Inflammatory macrophage (primary cell): Measurements from ENCODE around the gene FAM47B.

ENCODE experiments used
- DNase-seq, 2 donors: peaks; one replicate each; pipeline ENCODE4 v3.0.0-alpha.2; 2020 to 2022
- total RNA-seq, 18 experiments: gene quantifications; one replicate each; lab custom pipeline; 2026; ENCODE audit warnings: mixed read lengths in 6 of 18, inconsistent platforms in 2 of 18; lab: John Stamatoyannopoulos, UW

Gene FAM47B
- total RNA-seq = 0 to 0.03 (median 0) reads per million in 18 experiments

DNA sequence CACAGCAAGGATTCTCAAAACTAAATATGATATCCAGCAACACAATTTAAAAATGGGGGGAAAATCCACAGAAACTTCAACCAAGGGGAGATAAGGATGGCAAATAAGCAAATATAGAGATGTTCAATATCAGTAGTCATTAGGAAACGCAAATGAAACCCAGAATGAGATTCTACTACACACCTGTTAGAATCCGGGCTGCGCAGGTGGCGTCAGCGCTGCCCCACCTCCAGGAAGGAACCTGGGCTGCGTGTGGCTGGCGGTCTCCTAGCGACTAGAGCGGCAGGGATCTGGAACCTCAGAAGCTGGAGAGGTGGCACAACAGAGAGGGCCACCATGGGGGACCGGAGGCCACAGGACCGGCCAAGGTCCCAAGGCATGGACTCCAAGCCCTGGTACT is at the start of gene FAM47B:
TSS of gene FAM47B (plus strand) at position 301 of the 400 bp plus-strand sequence. CDS start at position 337, 36 bp downstream.
- DNase-seq = no peak

DNA sequence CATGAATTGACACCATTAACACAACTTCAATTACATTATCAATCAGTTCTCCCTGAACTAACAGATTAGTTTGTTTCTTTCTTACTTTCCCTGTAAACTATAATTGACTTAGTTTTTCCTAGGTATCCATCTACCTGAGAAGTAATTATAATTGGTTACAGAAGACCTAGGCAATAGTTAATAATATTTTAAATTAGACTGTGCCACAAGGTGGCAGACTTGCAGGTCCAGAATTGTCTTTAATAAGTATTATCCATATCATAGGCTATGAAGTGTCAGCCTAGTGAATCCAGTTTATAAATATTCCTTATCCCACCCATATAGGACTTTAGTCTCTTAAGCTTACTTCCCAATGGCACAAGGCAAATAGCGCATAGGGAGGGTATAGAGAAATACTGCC is 48.9 kb upstream of the FAM47B start:
- DNase-seq = no peak

DNA sequence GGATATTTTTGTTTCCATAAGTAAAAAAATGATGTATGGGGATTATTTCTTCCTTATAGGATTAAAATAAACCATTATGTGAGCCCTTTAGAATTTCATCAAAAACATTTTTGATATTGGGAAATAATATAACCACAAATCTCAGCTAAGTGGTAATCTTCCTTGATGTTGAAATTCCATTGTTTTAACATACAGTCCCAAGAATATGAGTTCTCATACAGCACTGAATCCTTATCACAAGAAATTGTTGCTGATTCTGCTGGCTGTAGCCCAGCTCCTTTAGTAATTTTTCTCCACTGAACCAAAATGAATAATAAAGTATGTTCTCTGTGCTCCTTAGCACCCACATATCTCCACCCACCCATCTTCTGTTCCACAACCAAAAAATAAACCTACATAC is 41.9 kb upstream of the FAM47B start:
- DNase-seq = no peak

DNA sequence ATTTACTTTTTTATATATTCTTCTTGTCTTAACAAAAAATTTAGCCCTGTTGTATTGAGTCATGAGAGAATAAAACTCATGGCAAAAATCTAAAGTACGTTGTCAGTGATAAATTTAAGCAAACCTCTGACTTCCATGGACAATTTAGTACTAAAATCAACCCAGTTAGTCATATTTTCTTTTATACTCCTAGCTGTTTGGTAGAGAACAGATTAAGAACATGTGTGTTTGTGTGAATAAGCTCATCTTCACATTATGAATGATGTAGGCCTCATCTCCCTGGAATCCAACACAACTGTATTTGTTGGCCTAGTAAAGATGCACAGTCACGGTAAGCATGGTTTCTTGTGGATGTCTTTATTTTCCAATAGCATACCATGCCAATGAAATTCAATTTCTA is 40.8 kb upstream of the FAM47B start:
- DNase-seq = no peak

DNA sequence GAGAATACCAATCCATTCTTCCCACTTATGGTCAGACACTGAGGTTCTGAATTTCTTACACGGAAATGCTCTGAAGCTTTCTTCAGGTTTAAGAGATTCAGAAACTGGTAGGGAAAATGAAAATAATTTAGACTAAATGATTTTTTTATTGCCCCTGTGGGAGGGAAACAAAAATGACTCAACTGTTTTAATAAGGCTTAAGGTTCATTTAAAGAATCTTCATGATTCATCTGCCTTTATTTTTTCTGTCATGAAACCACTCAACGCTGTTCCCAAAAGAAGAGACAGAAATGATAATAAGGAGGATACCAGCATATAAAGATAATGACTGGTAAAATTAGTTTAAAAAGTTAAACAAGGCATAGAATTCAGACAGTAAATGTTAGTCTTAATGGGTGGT is 39.3 kb upstream of the FAM47B start:
- no peak for DNase-seq

DNA sequence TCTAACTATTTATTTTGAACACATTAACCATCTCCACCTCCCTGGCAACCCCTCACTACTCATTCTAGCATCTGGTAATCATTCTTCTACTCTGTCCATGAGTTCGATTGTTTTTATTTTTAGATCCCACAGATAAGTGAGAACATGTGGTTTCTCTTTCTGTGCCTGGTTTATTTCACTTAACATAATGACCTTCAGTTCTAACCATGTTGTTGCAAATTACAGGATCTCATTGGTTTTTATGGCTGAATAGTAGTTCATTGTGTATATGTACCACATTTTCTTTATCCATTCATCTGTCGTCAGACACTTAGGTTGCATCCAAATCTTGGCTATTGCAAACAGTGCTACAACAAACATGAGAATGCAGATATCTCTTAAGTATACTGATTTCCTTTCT is 33.4 kb upstream of the FAM47B start:
- DNase-seq = no peak

DNA sequence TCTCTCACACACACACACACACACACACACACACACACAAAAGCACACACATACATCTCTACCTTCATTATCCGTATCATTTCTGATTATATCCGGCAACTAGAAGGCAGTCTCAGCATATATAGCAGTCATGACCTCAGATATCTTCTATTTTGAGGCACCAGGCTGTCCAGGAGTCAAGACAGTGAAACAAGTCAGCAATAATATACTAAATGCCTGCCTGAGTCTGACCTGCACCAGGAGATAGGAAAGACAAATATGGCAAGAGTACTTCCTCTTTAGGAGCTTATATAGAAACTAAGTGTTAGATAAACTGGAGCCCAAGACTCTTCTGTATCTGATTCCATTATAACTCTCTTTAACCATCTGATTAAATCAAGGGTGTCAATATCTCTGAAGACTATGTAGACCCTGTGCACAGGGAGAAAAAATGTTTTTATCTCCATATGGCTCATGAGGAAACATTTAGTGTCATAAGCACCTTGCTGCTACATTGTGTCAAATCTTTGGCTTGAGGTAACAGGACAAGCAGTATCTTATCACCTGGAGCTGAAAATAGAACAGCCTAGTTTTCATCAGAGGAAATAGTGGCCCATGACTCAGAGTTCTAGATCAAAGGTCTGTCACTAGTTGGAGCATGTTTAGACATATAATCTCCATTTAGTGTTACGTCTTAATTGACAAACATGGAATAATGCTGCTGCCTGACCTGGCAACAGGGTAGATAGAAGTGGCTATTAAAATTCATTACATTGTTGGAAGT is 27.0 kb upstream of the FAM47B start:
- DNase-seq = no peak

DNA sequence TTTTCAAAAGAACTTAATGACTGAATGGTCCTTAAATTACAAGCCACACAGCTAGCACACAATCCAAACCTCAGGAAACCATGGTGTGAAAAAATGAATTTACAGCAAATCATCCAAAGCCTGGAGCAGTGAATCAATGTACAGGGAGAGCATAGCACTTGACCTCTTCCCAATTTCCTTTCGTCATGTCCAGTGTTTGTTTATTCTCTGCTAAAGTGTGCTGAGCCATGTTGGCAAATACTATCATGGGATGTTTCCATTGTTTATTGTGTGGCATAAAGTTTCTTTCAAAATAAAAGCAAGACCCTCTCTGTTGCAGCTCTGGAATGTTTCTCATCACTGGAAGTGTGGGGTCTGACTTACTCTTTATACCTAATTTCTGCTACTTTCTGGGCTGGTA is 25.4 kb upstream of the FAM47B start:
- DNase-seq = no peak

DNA sequence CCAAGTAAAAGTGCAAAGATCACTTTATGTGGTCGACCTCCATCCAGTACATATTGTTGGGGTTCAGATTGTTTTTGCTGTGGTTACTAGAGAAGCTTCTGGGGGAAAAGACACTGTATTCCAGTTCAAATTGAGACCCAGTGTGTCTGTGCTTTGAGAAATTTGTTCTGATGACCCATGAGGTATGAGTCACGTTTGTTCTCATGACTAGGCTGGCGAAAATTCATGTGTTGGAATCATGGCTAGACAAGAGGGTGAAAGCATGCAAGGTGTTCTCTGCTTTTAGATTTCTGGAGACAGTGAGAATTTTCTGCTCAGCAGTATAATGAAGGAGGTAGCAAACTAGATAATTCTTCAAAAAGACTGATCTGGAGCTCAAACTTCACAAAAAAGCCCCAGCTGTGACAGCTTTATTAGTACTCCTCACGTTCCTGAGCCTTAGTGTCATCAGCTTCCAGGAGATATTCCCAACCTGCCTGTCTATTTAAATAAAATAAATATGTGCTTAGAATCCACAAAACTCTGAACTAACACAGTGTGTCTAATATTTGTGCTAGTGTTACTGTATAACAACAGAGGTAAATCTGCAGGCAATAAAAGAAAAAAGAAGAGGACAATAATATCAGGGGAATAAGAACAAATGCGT is 24.4 kb upstream of the FAM47B start:
- DNase-seq = no peak

DNA sequence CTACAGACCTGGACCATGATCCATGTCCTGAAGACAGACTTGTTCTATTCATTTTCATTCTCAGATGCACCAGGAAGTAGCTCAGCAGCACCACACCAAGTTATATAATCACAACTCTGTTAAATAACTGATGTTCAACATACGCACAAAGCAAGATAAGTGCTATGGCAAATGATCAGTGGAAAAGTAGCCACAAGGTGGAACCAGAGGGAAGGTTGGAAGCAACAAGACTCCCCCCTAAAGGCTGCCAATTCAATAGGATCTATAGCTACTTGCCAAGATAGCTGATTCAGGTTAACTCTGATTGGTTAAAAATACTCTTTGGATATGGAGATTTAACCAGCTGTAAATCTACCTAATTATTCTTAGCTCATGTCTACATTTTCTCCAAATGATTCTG is 23.7 kb upstream of the FAM47B start:
- DNase-seq = no peak

DNA sequence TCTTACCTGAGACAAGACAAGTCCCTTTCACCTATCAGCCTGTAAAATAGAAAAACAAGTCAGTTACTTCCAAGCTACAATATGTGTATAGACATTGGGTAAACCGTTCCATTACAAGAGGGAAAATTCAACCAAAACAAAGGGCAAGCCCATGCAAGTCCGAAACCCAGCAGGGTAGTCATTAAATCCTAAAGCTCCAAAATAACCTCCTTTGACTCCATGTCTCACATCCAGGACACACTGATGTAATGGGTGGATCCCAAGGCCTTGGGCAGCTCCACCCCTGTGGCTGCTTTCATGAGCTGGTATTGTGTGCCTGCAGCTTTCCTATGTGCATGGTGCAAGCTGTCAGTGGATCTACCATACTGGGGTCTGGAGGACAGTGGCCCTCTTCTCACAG is 14.7 kb upstream of the FAM47B start:
- no peak for DNase-seq

DNA sequence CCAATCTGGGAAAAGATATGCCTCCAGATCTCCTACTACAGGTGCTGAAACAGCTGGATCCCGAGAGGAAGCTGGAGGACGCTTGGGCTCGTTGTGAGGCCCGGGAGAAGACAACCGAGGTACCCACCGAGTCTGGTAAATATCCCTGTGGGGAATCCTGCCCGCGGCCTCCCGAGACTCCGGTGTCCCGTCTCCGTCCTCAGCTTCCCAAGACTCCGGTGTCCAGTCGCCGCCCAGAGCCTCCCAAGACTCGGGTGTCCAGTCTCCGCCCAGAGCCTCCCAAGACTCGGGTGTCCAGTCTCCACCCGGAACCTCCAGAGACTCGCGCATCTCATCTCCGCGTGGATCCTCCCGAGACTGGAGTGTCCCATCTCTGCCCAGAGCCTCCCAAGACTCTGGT is 639 bp downstream of the FAM47B start:
- no peak for DNase-seq

DNA sequence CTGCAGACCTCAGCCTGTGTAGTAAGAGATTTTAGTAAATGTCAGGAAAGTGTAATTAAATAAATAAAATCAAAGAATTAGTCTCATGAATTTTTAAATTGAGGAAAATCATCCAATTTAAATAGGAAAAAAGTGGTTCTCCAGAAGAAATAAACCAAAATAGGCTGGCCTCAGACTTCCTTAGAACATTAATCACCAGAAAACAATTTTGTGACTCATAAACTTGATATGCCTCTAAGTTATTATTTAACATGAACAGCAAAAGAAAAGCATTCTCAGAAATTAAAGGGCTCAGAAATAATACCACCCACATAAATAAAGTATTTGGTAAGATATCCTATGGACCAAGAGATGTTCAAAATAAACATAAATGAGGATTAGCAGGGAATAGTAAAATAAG is 14.3 kb downstream of the FAM47B start:
- DNase-seq = no peak

DNA sequence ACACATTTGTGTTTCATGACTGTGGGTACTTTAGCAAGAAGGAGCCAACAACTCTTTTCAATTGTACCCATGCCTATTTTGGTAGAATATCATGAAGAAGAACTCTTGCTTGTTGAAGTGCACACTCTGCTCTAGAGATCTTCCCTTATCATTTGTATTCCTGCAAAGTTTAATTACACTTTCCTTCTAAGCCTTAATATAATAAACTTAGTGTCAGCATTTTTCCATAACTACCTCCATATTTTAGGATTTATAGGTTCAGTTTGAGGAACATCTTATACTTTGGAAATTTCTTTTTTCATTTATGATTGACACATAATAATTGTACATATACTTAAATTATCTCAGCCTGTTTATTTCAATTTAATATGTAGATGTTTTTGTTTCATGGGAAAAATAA is 19.1 kb downstream of the FAM47B start:
- no peak for DNase-seq

DNA sequence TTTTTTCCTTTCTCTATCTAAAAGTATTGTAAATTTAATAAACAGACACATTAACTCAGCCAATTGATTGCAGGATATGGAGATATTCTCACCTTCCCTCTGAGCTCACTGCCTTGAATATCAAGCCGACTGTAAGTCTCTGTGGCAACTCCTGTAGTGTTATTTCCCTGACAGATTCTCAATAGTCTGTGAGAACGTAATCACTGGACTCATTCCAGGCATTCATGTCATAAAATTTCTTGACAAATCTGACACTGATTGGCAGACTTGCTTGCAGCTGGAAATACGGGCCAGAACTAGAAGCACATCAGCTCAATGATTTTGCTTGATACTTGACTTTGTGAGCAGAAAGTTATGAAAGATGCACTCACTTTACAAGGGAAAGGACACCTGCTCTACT is 29.6 kb downstream of the FAM47B start:
- DNase-seq = no peak

DNA sequence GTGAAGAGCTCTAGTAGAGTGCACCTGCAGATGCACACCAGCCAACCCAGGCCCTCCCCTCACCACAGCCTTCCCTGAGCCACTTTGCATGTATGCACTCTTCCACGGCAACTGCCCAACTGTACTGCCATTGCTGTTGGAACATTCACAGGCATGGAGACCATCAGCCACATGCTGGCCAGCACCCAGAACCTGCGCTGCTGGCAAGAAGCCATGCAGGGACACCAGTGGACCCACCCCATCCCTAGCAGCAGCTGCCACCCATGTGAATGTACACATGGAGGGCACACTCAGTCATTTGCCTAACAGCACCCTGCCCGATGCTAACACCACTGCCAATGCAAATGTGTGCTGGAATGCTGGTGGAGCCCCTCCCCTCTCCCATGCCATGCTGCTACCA is 35.6 kb downstream of the FAM47B start:
- DNase-seq = no peak

DNA sequence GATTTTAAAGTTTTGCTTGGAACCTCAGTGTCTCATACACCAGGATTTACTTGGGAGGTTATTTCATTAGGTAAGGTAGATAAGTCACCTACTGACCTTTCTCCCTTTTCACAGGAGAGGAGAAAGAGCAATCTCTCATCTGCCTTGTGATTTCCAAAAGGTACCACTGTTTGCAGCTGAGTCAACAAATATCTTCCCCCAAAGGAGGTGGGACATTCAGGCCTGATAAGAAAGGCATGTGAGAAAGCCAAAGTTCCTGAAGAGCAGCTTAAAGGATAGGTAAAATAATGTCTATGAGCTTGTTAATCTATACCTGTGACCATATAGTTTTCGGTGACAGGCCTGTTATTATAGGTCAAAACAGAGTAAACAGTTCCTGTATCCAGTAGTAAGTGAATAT is 45.0 kb downstream of the FAM47B start:
- DNase-seq = no peak
